ENCODE measurements around the gene PPIL3. TPM values are rescaled to one million over a fixed set of nuclear protein-coding genes. Genes with fewer than 3 reads are reported as not detected.

The PPIL3 gene
- polyA plus RNA-seq (2012; ENCODE audit: low read depth, missing spikeins): 61.1 TPM

- TF ChIP-seq TAF1 (IDR thresholded peaks at IDR 0.05; ENCODE audit: low read depth, low read length) (peak; percentile 77), POLR2A (IDR thresholded peaks at IDR 0.05; ENCODE audit: low read depth, low read length) (peak; percentile 68), POU2F2 (IDR thresholded peaks at IDR 0.05; ENCODE audit: low read depth, low read length) (peak; percentile 64), PAX5 (IDR thresholded peaks at IDR 0.05; ENCODE audit: insufficient read depth, low read length, severe bottlenecking) (no peak), POLR2AphosphoS5 (IDR thresholded peaks at IDR 0.05; ENCODE audit: low read depth, low read length) (peak; percentile 75), SPI1 (IDR thresholded peaks at IDR 0.05; ENCODE audit: low read depth, low read length) (peak; percentile 56)
- FAIRE-seq (peak; percentile 97), DNase-seq (ENCODE audit: insufficient read length, low spot score) (peak; percentile 66)
These were observed at the start of gene PPIL3, which contains the start of gene NIF3L1 for GRCh38 chr2:200888704-200889625. Gene PPIL3, minus strand, starts transcription at chr2:200889077. Its CDS starts 1,462 bp downstream, at chr2:200887615. Gene NIF3L1, plus strand, starts transcription at chr2:200889371. Its CDS starts 2,573 bp downstream, at chr2:200891944.

- FAIRE-seq (no peak), DNase-seq (ENCODE audit: insufficient read length, low spot score) (no peak)
- TF ChIP-seq TAF1 (IDR thresholded peaks at IDR 0.05; ENCODE audit: low read depth, low read length) (no peak), PAX5 (IDR thresholded peaks at IDR 0.05; ENCODE audit: insufficient read depth, low read length, severe bottlenecking) (no peak)
These were observed 42.2 kb upstream of the PPIL3 start for GRCh38 chr2:200930947-200931626.

DNA sequence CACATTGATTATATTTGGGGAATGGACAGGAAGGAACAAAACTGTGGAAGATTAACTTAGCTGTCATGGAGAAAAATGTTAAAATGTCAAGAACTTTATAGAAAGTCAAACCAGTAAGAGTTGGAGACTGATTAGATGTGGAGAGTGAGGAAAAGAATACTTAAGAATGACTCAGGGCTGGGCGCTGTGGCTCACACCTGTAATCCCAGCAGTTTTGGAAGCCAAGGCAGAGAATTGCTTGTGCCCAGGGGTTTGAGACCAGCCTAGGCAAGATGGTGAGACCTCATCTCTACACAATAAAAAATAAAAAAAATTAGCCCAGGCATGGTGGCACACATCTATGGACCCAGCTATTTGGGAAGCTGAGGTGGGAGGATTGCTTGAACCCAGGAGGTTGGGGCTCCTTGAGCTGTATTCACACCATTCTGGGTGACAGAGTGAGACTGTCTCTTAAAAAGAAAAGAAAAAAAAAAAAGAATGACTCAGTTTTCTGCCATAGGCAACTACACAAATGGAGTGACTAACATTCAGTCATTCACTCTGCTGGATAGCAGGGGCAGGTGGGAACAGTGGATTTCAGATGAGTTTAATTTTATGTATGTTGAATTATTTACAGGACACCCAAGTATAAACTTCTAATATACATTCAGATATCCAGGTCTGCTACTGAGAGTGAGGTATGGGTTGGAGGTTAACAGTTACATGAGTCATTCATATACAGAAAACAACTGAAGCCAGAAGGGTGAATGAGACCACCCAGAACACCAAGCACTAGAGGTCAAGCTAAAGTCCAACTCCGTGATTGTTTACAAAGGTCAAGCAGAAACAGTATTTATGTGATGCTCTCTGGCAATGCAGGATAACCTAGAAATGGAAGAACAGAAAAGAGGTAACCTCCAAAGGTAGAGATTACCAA lies 40.7 kb upstream of the PPIL3 start:
- DNase-seq (ENCODE audit: insufficient read length, low spot score): no peak
- no peak for FAIRE-seq
- TF ChIP-seq POU2F2 (IDR thresholded peaks at IDR 0.05; ENCODE audit: low read depth, low read length): no peak
- TF ChIP-seq PAX5 (IDR thresholded peaks at IDR 0.05; ENCODE audit: insufficient read depth, low read length, severe bottlenecking): no peak
- no peak for TF ChIP-seq POLR2A (IDR thresholded peaks at IDR 0.05; ENCODE audit: low read depth, low read length)
- TF ChIP-seq TAF1 (IDR thresholded peaks at IDR 0.05; ENCODE audit: low read depth, low read length): no peak
- TF ChIP-seq POLR2AphosphoS5 (IDR thresholded peaks at IDR 0.05; ENCODE audit: low read depth, low read length): no peak
- no peak for TF ChIP-seq SPI1 (IDR thresholded peaks at IDR 0.05; ENCODE audit: low read depth, low read length)

- FAIRE-seq: no peak
These were observed 33.6 kb upstream of the PPIL3 start for GRCh38 chr2:200922439-200922838.

GRCh38 chr2:200913654-200914053 lies 24.8 kb upstream of the PPIL3 start:
- TF ChIP-seq PAX5 (IDR thresholded peaks at IDR 0.05; ENCODE audit: insufficient read depth, low read length, severe bottlenecking): no peak
- no peak for TF ChIP-seq SPI1 (IDR thresholded peaks at IDR 0.05; ENCODE audit: low read depth, low read length)
- TF ChIP-seq POU2F2 (IDR thresholded peaks at IDR 0.05; ENCODE audit: low read depth, low read length): no peak
- TF ChIP-seq POLR2AphosphoS5 (IDR thresholded peaks at IDR 0.05; ENCODE audit: low read depth, low read length): no peak
- TF ChIP-seq POLR2A (IDR thresholded peaks at IDR 0.05; ENCODE audit: low read depth, low read length): no peak
- TF ChIP-seq TAF1 (IDR thresholded peaks at IDR 0.05; ENCODE audit: low read depth, low read length): no peak

More at GRCh38 chr2:200922439-200922838, 33.6 kb upstream of the PPIL3 start:
- no peak for TF ChIP-seq POLR2AphosphoS5 (IDR thresholded peaks at IDR 0.05; ENCODE audit: low read depth, low read length)
- no peak for DNase-seq (ENCODE audit: insufficient read length, low spot score)

DNA sequence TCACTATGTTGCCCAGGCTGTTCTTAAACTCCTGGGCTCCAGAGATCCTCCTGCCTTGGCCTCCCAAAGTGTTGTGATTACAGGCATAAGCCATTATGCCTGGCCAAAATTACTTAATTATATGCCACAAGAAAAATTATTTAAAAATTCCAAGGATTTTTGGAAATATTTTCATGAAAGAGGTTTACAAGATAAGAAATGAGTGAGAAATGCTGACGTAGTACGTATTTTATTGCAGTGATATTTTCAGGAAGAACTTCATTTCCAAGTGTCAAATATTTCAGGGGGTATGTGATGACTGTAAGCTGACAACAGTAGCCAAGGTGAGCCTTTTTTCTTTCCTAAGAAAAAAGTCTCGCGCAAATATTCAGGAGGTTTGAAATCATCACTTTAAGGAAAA lies 21.1 kb upstream of the PPIL3 start:
- no peak for TF ChIP-seq TAF1 (IDR thresholded peaks at IDR 0.05; ENCODE audit: low read depth, low read length)
- TF ChIP-seq PAX5 (IDR thresholded peaks at IDR 0.05; ENCODE audit: insufficient read depth, low read length, severe bottlenecking): no peak
- DNase-seq (ENCODE audit: insufficient read length, low spot score): no peak
- no peak for FAIRE-seq

More at GRCh38 chr2:200913654-200914053, 24.8 kb upstream of the PPIL3 start:
- DNase-seq (ENCODE audit: insufficient read length, low spot score): no peak
- no peak for FAIRE-seq

- DNase-seq (ENCODE audit: insufficient read length, low spot score): no peak
- FAIRE-seq: peak; percentile 57
- TF ChIP-seq POU2F2 (IDR thresholded peaks at IDR 0.05; ENCODE audit: low read depth, low read length): no peak
- no peak for TF ChIP-seq SPI1 (IDR thresholded peaks at IDR 0.05; ENCODE audit: low read depth, low read length)
- no peak for TF ChIP-seq POLR2A (IDR thresholded peaks at IDR 0.05; ENCODE audit: low read depth, low read length)
- TF ChIP-seq POLR2AphosphoS5 (IDR thresholded peaks at IDR 0.05; ENCODE audit: low read depth, low read length): no peak
- TF ChIP-seq PAX5 (IDR thresholded peaks at IDR 0.05; ENCODE audit: insufficient read depth, low read length, severe bottlenecking): no peak
- TF ChIP-seq TAF1 (IDR thresholded peaks at IDR 0.05; ENCODE audit: low read depth, low read length): no peak
These were observed 16.9 kb upstream of the PPIL3 start for GRCh38 chr2:200905618-200906296.

GRCh38 chr2:200901459-200902072 lies 12.7 kb upstream of the PPIL3 start:
- TF ChIP-seq POLR2AphosphoS5 (IDR thresholded peaks at IDR 0.05; ENCODE audit: low read depth, low read length) (no peak), TAF1 (IDR thresholded peaks at IDR 0.05; ENCODE audit: low read depth, low read length) (no peak), SPI1 (IDR thresholded peaks at IDR 0.05; ENCODE audit: low read depth, low read length) (no peak), PAX5 (IDR thresholded peaks at IDR 0.05; ENCODE audit: insufficient read depth, low read length, severe bottlenecking) (no peak), POLR2A (IDR thresholded peaks at IDR 0.05; ENCODE audit: low read depth, low read length) (no peak), POU2F2 (IDR thresholded peaks at IDR 0.05; ENCODE audit: low read depth, low read length) (no peak)
- DNase-seq (ENCODE audit: insufficient read length, low spot score): peak; percentile 59
- peak; percentile 90 for FAIRE-seq

Data from GM12891 (cell line).